ENCODE data around the gene NUS1.
"Not testable (repeated sequence)": the region's sequence is repeated elsewhere in the genome, so short reads cannot be mapped to it uniquely, and the experiment has no call there.

The NUS1 gene

GRCh38 chr6:117674991-117675657, at the start of gene NUS1:
NUS1 (plus strand) TSS chr6:117675469; CDS start chr6:117675671, 202 bp downstream.
- DNase-seq: peak; percentile 95 to 99

- DNase-seq: no peak
These were observed 47.7 kb upstream of the NUS1 start for GRCh38 chr6:117627533-117627932.

DNA sequence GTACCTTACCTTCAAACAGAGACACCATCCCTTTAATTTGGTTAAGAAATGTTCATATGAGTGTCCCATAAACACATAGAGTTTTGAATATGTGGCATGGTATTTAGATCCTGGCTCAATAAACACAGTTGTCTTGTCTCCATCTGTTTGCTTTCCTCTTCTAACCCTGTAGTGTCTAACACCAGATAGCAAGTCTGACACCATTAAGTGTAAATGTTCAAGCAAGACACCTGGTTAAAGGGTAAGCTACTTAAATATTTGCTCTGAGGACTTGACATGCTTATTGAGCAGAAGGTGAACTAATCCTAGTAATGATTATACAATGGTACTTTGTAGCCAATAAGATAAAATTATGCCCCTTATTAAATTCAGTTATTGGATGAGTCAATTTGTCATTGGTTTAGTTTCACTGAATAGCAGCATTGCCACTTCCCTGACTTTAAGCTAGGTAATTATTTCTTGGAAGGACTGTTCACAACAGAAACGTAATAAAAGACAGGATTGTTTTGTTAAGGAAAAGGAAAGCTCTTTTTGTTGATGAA, 46.1 kb upstream of the NUS1 start:
- peak; percentile 77 to 91 for DNase-seq

GRCh38 chr6:117637770-117638169, 37.5 kb upstream of the NUS1 start:
- no peak for DNase-seq

- no peak for DNase-seq
These were observed 32.3 kb upstream of the NUS1 start for GRCh38 chr6:117642976-117643375.

- DNase-seq: not testable (repeated sequence)
These were observed 23.3 kb upstream of the NUS1 start for GRCh38 chr6:117651984-117652383.

DNA sequence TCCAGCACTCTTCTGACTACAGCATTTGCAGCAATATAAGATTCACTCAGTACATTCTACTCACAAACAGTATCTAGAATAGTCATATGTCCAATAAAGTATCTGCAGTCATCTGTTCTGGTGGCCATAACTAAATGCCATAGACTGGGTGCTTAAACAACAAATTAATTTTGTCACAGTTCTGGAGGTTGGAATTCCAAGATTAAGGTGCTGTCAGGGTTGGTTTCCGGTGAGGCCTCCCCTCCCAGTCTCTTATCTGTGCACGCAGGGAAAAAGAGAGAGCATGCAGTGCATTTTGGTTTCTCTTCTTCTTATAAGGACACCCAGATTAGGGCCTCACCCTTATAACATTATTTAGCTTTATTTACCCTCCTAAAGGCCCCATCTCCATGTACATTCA, 21.3 kb upstream of the NUS1 start:
- DNase-seq: no peak

DNA sequence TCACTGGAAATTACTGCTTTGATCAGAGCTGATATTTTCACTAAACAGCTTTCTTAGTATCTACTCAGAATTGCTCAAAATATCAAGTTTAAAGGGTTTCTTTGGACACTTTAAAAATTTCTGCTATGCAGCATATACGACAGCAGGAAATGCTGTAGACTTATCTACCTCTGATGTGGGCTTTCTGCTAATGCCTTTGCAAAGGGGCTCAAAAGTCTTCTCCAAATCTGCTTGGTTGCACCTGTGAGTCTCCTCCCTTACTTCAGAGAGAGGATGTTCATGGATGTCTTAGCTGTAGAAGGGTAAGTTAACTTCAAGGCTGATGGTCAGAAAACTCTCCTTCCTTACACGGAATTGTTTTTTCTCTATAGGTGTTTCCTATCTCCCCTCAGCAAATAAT, 19.9 kb upstream of the NUS1 start:
- DNase-seq: no peak

DNA sequence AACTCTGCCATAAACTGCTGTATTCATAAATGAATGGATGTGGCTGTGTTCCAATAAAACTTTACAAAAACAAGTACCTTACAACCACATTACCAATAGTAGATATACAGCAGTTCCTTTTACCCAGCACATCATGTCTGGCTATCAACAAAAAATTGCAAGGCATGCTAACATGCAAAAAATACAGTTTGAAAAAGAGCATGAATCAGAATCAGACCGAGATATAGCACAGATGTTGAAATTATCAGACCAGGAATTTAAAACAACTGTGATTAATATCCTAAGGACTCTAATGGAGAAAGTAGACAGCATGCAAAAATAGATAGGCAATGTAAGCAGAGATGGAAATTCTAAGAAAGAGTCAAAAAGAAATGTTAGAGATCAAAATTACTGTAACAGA, 8.4 kb upstream of the NUS1 start:
- no peak for DNase-seq

DNA sequence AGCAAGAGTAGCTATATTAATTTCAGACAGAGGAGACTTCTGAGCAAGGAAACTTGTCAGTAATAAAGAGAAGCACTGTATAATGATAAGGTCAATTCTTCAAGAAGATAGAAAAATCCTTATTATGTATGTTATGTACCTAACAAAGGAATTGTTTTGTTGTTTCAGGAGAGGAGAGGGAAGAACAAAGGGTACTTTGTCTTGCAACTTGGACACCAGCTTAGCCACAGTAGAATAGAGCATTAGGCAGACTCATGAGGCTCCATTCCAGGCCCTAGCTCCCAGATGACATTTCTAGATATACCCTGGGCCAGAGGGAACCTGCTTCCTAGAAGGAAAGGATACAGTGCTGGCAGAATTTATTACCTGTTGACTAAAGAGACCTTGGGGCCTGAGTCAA, 6.5 kb upstream of the NUS1 start:
- DNase-seq: no peak

GRCh38 chr6:117674503-117674902, 766 bp upstream of the NUS1 start:
- DNase-seq: peak; percentile 28 to 43

DNA sequence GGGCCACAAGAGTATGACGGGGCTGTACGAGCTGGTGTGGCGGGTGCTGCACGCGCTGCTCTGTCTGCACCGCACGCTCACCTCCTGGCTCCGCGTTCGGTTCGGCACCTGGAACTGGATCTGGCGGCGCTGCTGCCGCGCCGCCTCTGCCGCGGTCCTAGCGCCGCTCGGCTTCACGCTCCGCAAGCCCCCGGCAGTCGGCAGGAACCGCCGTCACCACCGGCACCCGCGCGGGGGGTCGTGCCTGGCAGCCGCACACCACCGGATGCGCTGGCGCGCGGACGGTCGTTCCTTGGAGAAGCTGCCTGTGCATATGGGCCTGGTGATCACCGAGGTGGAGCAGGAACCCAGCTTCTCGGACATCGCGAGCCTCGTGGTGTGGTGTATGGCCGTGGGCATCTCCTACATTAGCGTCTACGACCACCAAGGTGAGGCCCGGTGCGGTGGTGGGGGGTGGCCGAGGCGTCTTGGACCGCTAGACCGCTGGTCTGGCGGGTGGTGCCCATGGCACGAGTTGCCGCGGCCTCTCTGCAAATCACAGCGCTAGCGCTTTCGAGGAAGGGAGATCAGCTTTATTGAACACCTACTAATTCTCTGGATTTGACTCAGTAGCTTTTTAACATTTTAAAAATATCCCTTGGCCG, 511 bp downstream of the NUS1 start:
- not testable (repeated sequence) for DNase-seq

DNA sequence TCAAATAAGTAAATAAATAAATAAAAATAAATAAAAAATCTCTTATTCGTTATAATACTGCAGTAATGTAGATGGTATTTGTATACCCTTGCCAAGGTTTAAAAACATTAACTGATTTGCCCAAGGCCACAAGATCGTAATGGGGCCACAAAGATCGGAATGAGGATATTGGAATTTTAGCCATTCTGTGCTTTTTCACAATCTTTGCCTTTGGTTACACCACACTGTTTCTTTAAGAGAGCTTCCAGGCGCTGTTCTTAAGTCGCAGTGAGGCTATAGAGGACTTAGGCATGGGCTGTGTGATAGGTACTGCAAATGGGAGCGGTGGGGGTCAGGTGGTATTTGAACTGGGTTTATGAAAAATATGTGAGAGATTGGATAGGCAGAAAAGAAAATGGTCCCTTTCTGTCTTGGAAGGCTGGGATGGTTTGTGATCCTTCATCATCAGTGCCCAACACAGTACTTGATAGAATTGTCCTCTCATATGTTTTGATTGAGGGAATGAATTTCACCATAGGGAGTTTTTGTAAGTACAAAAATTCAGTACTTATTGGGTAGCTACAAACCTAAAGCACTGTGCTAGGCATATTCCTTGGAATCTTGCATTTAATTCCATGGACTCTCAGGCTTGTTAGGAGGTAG, 1.4 kb downstream of the NUS1 start:
- no peak for DNase-seq

- no peak for DNase-seq
These were observed 2.4 kb downstream of the NUS1 start for GRCh38 chr6:117677553-117678141.

- no peak for DNase-seq
These were observed 6.0 kb downstream of the NUS1 start for GRCh38 chr6:117681162-117681741.

- DNase-seq: no peak
These were observed 9.5 kb downstream of the NUS1 start for GRCh38 chr6:117684749-117685148.

GRCh38 chr6:117685359-117685758, 10.1 kb downstream of the NUS1 start:
- no peak for DNase-seq

DNA sequence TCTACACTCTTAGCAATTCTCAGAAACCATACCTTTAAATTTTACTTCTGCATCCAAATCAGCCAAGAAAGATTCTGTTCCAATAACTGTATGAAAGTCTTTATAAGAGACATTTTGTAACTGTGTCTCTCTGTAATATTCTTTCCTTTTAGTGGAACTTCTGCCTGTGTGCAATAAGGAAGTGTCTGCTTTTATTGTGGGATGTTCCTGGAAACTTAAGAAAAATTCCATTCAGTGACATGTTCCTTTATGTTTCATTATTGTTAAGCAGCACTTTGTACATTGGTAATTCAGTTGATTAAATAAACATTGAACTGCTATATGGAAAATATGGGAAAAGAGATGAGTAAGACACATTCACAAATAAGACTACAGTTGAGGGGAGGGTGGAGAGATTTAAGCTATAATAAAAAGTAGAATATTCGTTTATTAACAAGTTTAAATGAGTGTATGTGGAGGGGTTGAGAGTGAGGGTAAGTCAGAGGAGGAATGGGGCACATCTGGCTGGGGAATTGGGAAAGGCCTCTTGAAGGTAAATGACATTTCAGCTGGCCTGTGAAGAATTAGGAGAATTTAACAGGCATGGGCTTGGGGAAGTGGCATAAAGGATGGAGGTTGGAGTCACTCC, 11.9 kb downstream of the NUS1 start:
- no peak for DNase-seq

- DNase-seq: not testable (repeated sequence)
These were observed 14.3 kb downstream of the NUS1 start for GRCh38 chr6:117689584-117689983.

- no peak for DNase-seq
These were observed 31.2 kb downstream of the NUS1 start for GRCh38 chr6:117706504-117706903.

- not testable (repeated sequence) for DNase-seq
These were observed 31.8 kb downstream of the NUS1 start for GRCh38 chr6:117706936-117707509.

GRCh38 chr6:117711369-117711768, 36.1 kb downstream of the NUS1 start:
- peak in 1 of 2 experiments; percentile 0 for DNase-seq
